Right renal cortex interstitium (tissue), 3 donors: ENCODE data around the gene TIMM29. TPM values are rescaled to one million over a fixed set of nuclear protein-coding genes. Genes with fewer than 3 reads are reported as not detected.
A peak's percentile ranks its signal among the peaks of the same experiment; 100 is the strongest.
"Not testable (repeated sequence)": the region's sequence is repeated elsewhere in the genome, so short reads cannot be mapped to it uniquely, and the experiment has no call there.

Source experiments
- DNase-seq, 3 donors: peaks; one replicate each; pipeline ENCODE4 v3.0.0-alpha.2; 2013; ENCODE audit warnings: low read depth in 3 of 3, low spot score in 2 of 3
- polyA plus RNA-seq, 3 donors: library from polyadenylated mRNA; unstranded; fragments of 120-200 nt; gene quantifications; one replicate each; pipeline ENCODE4 v1.2.1, GENCODE V29; 2013; ENCODE audit not compliant: insufficient read length in 3 of 3

Gene TIMM29
- polyA plus RNA-seq, 3 donors, result 21.5 to 24.7 (median 21.7) TPM

- peak in 2 of 3 donors; percentile 77 to 78 for DNase-seq
Observed at GRCh38 chr19:10936661-10937084, 8.1 kb downstream of the TIMM29 start.

GRCh38 chr19:10941649-10942048 is 13.0 kb downstream of the TIMM29 start:
- not testable (repeated sequence) for DNase-seq

GRCh38 chr19:10943412-10943811 is 14.8 kb downstream of the TIMM29 start:
- not testable (repeated sequence) for DNase-seq

GRCh38 chr19:10945264-10945663 is 16.7 kb downstream of the TIMM29 start:
- DNase-seq, result no peak

DNA sequence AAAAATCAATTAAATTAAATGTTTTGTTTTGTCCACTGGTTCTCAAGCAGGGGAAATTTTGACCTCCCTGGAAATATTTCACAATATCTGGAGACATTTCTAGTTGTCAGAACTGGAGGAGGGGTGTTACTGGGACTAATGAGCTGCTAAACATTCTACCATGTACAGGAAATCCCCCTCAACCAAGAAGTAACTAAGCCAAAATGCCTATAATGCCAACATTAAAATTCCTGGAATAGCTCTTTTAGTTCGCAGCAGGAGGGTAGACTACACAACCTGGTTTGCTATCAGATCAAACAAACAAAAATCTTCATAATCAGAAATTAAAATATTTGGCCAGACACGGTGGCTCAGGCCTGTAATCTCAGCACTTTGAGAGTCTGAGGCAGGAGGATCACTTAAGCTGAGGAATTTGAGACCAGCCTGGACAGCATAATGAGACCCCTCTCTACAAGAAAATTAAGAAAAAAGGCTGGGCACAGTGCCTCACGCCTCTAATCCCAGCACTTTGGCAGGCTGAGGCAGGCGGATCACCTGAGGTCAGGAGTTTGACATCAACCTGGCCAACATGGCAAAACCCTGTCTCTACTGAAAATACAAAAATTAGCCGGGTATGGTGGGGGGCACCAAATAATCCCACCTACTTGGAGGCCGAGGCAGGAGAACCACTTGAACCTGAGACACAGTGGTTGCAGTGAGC is 18.5 kb downstream of the TIMM29 start:
- DNase-seq, result no peak

- no peak for DNase-seq
Observed at GRCh38 chr19:10952809-10953208, 24.2 kb downstream of the TIMM29 start.

- DNase-seq, result not testable (repeated sequence)
Observed at GRCh38 chr19:10959277-10959968, 30.8 kb downstream of the TIMM29 start.

DNA sequence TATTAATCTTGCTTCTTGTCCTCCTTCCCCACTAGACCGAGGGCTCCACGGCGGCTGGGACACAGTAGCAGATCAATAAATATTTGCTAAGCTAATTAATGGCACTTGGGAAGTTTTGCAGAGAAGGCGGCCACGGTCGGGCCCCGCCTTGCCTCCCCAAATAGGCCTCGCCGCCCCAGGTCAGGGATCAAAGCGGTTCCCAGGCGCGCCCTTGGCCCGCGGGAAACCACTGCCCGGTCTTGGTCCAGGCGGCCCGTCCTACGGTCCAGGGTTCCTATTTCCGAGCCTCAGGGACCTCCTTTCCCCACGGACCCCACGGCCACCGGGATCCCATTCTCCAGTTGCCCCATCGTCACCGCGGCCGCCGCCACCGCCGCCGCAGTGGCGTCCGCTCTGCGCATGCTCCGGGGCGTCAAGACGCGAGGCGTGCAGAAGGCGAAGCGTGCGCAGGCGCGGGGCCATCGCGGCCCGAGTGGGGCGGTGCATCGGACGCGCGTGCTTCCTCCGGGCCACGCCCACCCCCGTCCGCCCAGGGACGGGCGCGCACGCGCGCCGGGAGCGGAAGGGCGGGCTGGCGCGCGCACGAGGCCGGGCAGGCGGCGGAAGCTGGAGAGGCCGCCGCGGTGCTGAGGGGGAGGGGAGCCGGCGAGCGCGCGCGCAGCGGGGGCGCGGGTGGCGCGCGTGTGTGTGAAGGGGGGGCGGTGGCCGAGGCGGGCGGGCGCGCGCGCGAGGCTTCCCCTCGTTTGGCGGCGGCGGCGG is 31.9 kb downstream of the TIMM29 start, which contains the start of gene SMARCA4:
Gene SMARCA4 (plus strand): TSS at position 717 of the 759 bp plus-strand sequence. CDS start 23,122 bp downstream, outside the sequence.
- DNase-seq, result peak; percentile 93 to 96 (median 95)

DNA sequence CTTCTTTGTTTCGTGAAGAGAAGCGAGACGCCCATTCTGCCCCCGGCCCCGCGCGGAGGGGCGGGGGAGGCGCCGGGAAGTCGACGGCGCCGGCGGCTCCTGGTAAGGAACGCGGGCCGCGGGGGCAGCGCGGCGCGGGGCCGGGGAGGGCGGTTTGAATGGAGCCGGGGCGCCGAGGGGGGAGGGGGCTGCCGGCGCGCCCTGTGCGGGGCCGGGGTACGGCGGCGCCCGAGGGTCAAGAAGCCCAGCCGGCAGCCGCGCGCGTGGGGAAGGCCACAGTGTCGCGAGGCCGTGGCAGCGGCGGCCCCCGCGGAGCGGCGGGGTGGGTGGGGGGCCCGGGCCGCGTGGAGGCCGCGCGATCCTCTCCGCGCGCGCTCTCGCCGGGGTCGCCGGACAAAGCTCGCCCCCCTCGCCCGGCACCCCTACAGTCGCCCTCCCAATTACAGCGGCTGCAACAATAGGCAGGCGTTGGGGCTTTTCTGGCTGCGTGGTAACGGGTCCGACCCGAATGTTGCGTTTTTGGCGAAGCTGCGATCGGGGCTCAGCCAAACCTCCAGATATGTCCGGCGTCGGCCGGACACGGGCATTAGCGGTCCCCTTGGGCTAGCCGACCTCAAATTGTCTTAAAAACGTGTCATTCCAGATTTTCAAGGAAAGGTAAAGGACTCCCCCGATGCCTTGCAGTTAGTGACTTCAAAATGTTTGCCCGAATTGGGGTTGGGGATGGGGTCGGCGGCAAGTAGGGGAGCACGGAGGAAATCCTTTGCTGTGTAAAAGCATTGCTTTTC is 32.7 kb downstream of the TIMM29 start:
- DNase-seq, result no peak

GRCh38 chr19:10962863-10963262 is 34.3 kb downstream of the TIMM29 start:
- no peak for DNase-seq

DNA sequence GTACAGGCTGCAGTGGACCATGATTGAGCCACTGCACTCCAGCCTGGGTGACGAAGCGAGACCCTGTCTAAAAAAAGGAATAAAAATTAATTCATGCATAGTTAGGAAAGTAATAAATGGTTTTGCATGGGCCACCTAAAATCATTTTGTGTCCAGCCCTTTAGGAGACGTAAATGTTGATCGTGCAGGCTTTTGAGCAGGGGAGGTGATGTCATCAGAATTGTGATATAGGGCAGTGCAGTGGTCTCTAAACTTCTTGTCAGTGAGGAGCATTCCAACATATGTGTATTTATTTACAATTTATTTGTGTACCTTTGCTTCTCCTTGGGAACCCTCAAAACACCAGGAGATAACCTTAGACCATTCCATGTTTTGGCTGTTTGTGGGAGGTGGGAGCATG is 35.3 kb downstream of the TIMM29 start:
- DNase-seq, result no peak

GRCh38 chr19:10964903-10965302 is 36.3 kb downstream of the TIMM29 start:
- no peak for DNase-seq

DNA sequence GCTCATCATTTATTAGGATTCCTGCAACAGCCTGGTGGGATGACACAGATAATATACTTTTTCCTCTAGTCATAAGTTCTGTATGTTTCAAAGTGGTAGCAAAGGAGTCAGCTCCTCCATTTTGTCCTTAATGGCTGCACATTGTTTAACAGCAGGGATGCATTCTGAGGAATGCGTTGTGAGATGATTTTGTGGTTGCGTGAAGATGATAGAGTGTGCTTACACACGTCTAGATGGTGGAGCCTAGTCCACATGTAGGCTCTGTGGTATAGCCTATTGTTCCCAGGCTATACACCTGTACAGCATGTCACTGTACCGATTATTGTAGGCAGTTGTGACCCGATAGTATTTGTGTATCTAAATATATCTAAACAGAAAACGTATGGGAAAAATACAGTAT is 36.8 kb downstream of the TIMM29 start:
- no peak for DNase-seq

- DNase-seq, result no peak
Observed at GRCh38 chr19:10966809-10967208, 38.2 kb downstream of the TIMM29 start.

GRCh38 chr19:10968527-10969135 is 40.0 kb downstream of the TIMM29 start:
- DNase-seq, result no peak

- DNase-seq, result no peak
Observed at GRCh38 chr19:10971107-10971726, 42.6 kb downstream of the TIMM29 start.

DNA sequence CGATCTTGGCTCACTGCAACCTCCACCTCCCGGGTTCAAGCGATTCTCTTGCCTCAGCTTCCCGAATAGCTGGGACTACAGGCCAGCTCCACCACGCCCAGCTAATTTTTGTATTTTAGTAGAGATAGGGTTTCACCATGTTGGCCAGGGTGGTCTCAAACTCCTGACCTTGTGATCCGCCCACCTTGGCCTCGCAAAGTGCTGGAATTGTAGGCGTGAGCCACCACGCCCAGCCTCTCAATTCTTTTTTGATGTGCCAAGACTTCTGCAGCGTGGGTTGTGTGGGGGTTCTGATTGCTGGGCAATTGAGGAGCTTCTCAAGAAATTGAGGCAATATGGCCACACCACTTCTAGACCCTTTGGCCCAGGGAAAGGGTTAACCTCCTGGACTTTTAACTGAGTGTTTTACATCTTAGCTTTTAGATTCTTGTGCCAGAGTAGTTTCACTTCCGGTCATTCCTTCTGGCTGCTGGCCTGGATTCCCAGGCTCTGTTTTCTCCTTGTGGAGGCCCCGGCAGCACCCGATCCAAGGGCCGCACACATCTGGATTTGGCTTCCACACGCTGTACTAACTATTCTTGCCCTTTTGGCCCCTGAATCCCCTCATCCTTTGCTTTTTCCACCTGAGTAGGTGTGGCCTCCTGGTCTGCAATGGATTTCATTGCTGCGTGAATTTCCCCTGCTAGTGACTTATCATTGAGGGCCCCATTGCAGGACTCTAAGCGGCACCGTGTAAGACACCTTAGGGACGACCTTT is 46.9 kb downstream of the TIMM29 start:
- no peak for DNase-seq

DNA sequence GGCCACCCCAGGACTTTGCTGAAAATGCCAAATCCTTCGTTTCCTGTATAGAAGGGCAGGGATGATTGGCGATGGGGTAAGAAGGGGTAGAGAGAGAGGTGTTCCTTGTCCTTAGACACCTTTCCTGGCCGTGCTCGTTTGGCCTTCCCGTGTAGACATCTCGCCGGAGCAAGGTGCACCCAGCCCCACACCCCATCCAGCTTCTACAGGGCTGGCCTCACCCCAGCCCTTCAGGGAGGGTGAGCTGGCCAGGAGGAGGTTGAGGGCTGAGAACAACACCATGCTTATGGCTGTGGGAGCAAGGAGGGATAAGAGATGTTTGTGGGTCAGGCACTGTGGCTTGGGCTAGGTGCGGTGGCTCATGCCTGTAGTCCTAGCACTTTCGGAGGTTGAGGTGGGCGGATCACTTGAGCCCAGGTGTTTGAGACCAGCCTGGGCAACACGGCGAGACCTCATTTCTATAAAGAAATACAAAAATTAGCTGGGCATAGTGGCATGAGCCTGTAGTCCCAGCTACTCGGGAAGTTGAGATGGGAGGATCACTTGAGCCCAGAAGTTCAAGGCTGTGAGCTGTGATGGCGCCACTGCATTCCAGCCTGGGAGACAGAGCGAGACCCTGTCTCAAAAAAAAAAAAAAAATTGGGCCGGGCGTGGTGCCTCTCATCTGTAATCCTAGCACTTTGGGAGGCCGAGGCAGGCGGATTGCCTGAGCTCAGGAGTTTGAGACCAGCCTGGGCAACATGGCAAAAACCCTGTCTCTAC is 47.7 kb downstream of the TIMM29 start:
- no peak for DNase-seq
